K562 (cell line): ENCODE data around the gene CCDC61. TPM values are rescaled to one million over a fixed set of nuclear protein-coding genes. Genes with fewer than 3 reads are reported as not detected.
A peak's percentile ranks its signal among the peaks of the same experiment; 100 is the strongest.

Experiments used
- CEBPG ChIP-seq, 3 experiments: fragments of 200-800 bp in 1 of 3; sonication (Bioruptor generic) in 1 of 3; sonication (generic) in 1 of 3; formaldehyde crosslinking in 1 of 3; IDR thresholded peaks in 2 of 3; conservative IDR thresholded peaks in 1 of 3; 2 replicates each; pipeline versions ENCODE4 v1.6.1 to v1.8.0; 2016 to 2022; ENCODE audit warnings: missing compliant biosample characterization in 2 of 3, missing genetic modification characterization in 2 of 3, mild to moderate bottlenecking in 1 of 3, missing genetic modification reagents in 1 of 3
- CREM ChIP-seq: IDR thresholded peaks from 2 replicates; pipeline ENCODE4 v1.6.1; 2014; ENCODE audit warnings: antibody characterized with exemption, low read depth
- NFIC ChIP-seq: fragments of 450-650 bp; IDR thresholded peaks from 2 replicates; pipeline ENCODE4 v1.6.1; 2017; ENCODE audit warnings: mild to moderate bottlenecking, inconsistent platforms
- PHF21A ChIP-seq: fragments of 450-650 bp; IDR thresholded peaks from 2 replicates; pipeline ENCODE4 v1.6.1; 2017; ENCODE audit warnings: low read depth, borderline replicate concordance
- POLR2B ChIP-seq: fragments of 450-650 bp; IDR thresholded peaks from 2 replicates; pipeline ENCODE4 v1.6.1; 2018; ENCODE audit warnings: low read depth; ENCODE audit not compliant: partially characterized antibody
- SAP30 ChIP-seq: fragments of 200-600 bp; sonication (generic); IDR thresholded peaks from 2 replicates; pipeline ENCODE4 v1.6.1; 2012; ENCODE audit warnings: borderline replicate concordance, low read depth, mild to moderate bottlenecking, moderate library complexity, low read length, control low read depth, inconsistent platforms; ENCODE audit not compliant: insufficient read depth, poor library complexity, severe bottlenecking
- SUPT5H ChIP-seq: fragments of 450-650 bp; IDR thresholded peaks from 2 replicates; pipeline ENCODE4 v1.6.1; 2016
- TOE1 ChIP-seq, 2 experiments: fragments of 450-650 bp in 1 of 2; sonication (generic) in 1 of 2; formaldehyde crosslinking in 1 of 2; IDR thresholded peaks; 2 replicates each; pipeline versions ENCODE4 v1.7.1 to v1.8.0; 2016 to 2022; ENCODE audit warnings: borderline replicate concordance in 2 of 2, mild to moderate bottlenecking in 2 of 2, antibody characterized with exemption in 1 of 2, inconsistent platforms in 1 of 2, low read depth in 1 of 2, missing genetic modification reagents in 1 of 2, moderate library complexity in 1 of 2
- ZBTB9 ChIP-seq: fragments of 450-650 bp; formaldehyde crosslinking; IDR thresholded peaks from 2 replicates; pipeline ENCODE4 v1.4.0; 2020; ENCODE audit warnings: mild to moderate bottlenecking, moderate library complexity
- ZNF592 ChIP-seq: fragments of 450-650 bp; IDR thresholded peaks from 2 replicates; pipeline ENCODE4 v1.6.1; 2017; ENCODE audit warnings: antibody characterized with exemption, mild to moderate bottlenecking
- polyA plus RNA-seq, 8 experiments: library from polyadenylated mRNA; depleted of rRNA in 4 of 8; stranded (reverse) in 5 of 8; unstranded in 3 of 8; fragments of >200 nt; fragmentation: Nextera tagmentation in 2 of 8; fragmentation: Illumina TruSeq in 1 of 8; extraction: Ambion mirVana in 2 of 8; extraction: Trizol in 1 of 8; gene quantifications; 2 replicates each; pipeline versions ENCODE4 v1.2.1 to v1.2.3, GENCODE V29; 2011 to 2014; ENCODE audit warnings: inconsistent platforms in 1 of 8, missing spikeins in 1 of 8
- total RNA-seq, 7 experiments: library from RNA; depleted of rRNA in 6 of 7; stranded (reverse); fragments of >200 nt in 6 of 7; fragmentation: Illumina TruSeq in 2 of 7; extraction: Trizol in 2 of 7; gene quantifications; 2 replicates each; pipeline versions ENCODE4 v1.2.1 to v1.2.3, GENCODE V29; 2011 to 2021; ENCODE audit warnings: low replicate concordance in 1 of 7

Gene CCDC61
- total and polyA plus RNA-seq, 9 of the 15 experiments (the other 6 are each of a cell fraction or from before 2014, with no cell fraction given) = 0.07 to 27.0 (median 10.3) TPM

DNA sequence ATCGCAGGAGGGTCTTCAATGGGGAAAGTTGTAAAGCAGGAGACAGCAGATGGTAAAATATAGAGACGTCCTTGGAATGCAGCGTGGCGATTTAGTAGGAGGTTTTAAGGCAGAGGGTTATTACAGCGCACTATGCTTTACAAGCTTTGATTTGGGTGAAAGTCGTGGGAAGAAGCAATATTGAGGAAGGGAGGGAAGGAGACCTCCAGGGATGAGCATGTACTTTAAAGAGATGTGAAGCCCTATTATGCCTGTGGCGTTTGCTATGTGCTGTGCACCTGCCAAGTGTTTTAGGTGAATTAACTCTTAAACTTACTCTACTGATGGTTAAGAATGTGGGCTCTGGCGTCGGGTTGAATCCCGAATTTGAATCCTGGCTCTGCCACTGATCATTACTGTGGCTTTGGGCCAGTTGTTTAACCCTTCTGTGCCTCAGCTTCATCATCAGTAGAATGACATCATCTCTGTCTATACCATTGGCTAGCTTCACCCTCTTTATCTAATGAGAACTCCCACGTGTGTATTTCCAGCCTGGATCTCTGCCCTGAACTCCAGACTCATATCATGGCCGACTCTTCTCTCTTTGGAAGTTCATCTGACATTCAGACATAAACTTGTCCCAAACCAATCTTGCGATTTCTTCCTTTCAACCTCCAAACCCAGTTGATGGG is 583 bp downstream of the CCDC61 start (continued):
- no peak for TF ChIP-seq ZNF592
- no peak for TF ChIP-seq CEBPG (CRISPR knock-in tag; IDR thresholded peaks at IDR 0.05)
- TF ChIP-seq CEBPG (tag; conservative IDR thresholded peaks at IDR 0.05 in 1 of 2, IDR thresholded peaks at IDR 0.05 in 1 of 2) = 0 out of 4 replicates have a peak, but pooled peaks of 1 of the 2 experiments have one; percentile 23
- no peak for TF ChIP-seq ZBTB9
- peak; percentile 69 for TF ChIP-seq NFIC
- TF ChIP-seq PHF21A = peak; percentile 70; the same call in 1 of the 2 replicates
- peak; percentile 0; the same call in 1 of the 2 replicates for TF ChIP-seq SUPT5H
- TF ChIP-seq CREM = 0 out of 2 replicates have a peak, but pooled peaks have one; percentile 44
- peak; percentile 35 for TF ChIP-seq TOE1 (IDR thresholded peaks at IDR 0.05; ENCODE audit: borderline replicate concordance)
- TF ChIP-seq TOE1 (CRISPR knock-in tag; IDR thresholded peaks at IDR 0.05; ENCODE audit: borderline replicate concordance, low read depth) = no peak
- peak; percentile 24 for TF ChIP-seq SAP30
- TF ChIP-seq POLR2B = peak; percentile 1
